GM23338 (cell line): ENCODE data around the gene FNDC3B. TPM values are rescaled to one million over a fixed set of nuclear protein-coding genes. Genes with fewer than 3 reads are reported as not detected.

Source experiments
- ATAC-seq: fragments of 200-7000 bp; cut with Tn5 transposase; 3 replicates; pipeline ENCODE4 v1.9.1; 2020
- DNase-seq: peaks from one replicate; pipeline ENCODE4 v3.0.0-alpha.2; 2015; ENCODE audit warnings: low spot score
- H2AFZ ChIP-seq: fragments of 200-600 bp; sonication (generic); 2 replicates; pipeline ENCODE4 v1.8.0; 2016; ENCODE audit warnings: antibody characterized with exemption, mild to moderate bottlenecking, moderate library complexity
- H3F3A ChIP-seq: fragments of 200-600 bp; sonication (generic); replicated peaks from 2 replicates; pipeline ENCODE4 v1.8.0; 2017; ENCODE audit warnings: antibody characterized with exemption, mixed run types, low read depth
- H3K27ac ChIP-seq: fragments of 200-600 bp; sonication (generic); 2 replicates; pipeline ENCODE4 v1.6.1; 2016; ENCODE audit warnings: low read depth
- H3K27me3 ChIP-seq: fragments of 200-600 bp; sonication (generic); 2 replicates; pipeline ENCODE4 v1.8.0; 2016; ENCODE audit warnings: mild to moderate bottlenecking, mixed run types, moderate library complexity; ENCODE audit not compliant: insufficient read depth
- H3K36me3 ChIP-seq: fragments of 200-600 bp; sonication (generic); 2 replicates; pipeline ENCODE4 v1.8.0; 2016; ENCODE audit warnings: mild to moderate bottlenecking; ENCODE audit not compliant: insufficient read depth
- H3K4me1 ChIP-seq: fragments of 200-600 bp; sonication (generic); 2 replicates; pipeline ENCODE4 v1.8.0; 2016; ENCODE audit warnings: mild to moderate bottlenecking, moderate library complexity; ENCODE audit not compliant: insufficient read depth
- H3K4me2 ChIP-seq: fragments of 200-600 bp; sonication (generic); 2 replicates; pipeline ENCODE4 v1.7.1; 2017; ENCODE audit warnings: mixed run types
- H3K4me3 ChIP-seq: fragments of 200-600 bp; sonication (generic); 2 replicates; pipeline ENCODE4 v1.6.1; 2016; ENCODE audit warnings: mixed run types
- H3K79me2 ChIP-seq: fragments of 200-600 bp; sonication (generic); replicated peaks from 2 replicates; pipeline ENCODE4 v1.8.0; 2017; ENCODE audit warnings: mild to moderate bottlenecking; ENCODE audit not compliant: insufficient read depth
- H3K9me2 ChIP-seq: fragments of 200-600 bp; sonication (generic); 2 replicates; pipeline ENCODE4 v1.8.0; 2017; ENCODE audit not compliant: insufficient read depth
- H4K20me1 ChIP-seq: fragments of 200-600 bp; sonication (generic); replicated peaks from 2 replicates; pipeline ENCODE4 v1.8.0; 2017; ENCODE audit warnings: mild to moderate bottlenecking; ENCODE audit not compliant: insufficient read depth
- H3K27ac Mint-ChIP-seq: 2 replicates; pipeline ENCODE4 v1.8.0; 2020; ENCODE audit warnings: inconsistent platforms, mild to moderate bottlenecking, moderate library complexity, mixed read lengths
- H3K27me3 Mint-ChIP-seq: 3 replicates; pipeline ENCODE4 v1.8.0; 2022; ENCODE audit warnings: low read depth, mild to moderate bottlenecking, moderate library complexity, mixed read lengths, inconsistent platforms; ENCODE audit not compliant: insufficient read depth, poor library complexity
- H3K36me3 Mint-ChIP-seq: 3 replicates; pipeline ENCODE4 v1.8.0; 2021; ENCODE audit warnings: low read depth, mild to moderate bottlenecking, inconsistent platforms, moderate library complexity, mixed read lengths
- H3K4me1 Mint-ChIP-seq: 3 replicates; pipeline ENCODE4 v1.8.0; 2020; ENCODE audit warnings: mild to moderate bottlenecking, inconsistent platforms, mixed read lengths
- H3K4me3 Mint-ChIP-seq: 3 replicates; pipeline ENCODE4 v1.8.0; 2021; ENCODE audit warnings: moderate library complexity, mild to moderate bottlenecking, inconsistent platforms, mixed read lengths
- H3K9me3 Mint-ChIP-seq: 3 replicates; pipeline ENCODE4 v1.8.0; 2020; ENCODE audit warnings: moderate library complexity, mild to moderate bottlenecking, inconsistent platforms, mixed read lengths
- CREB1 ChIP-seq: fragments of 250-450 bp; sonication (Bioruptor Pico); IDR thresholded peaks from 2 replicates; pipeline ENCODE4 v1.5.0; 2020; ENCODE audit warnings: low read depth, mild to moderate bottlenecking, moderate library complexity
- CTCF ChIP-seq, 2 experiments: fragments of 200-600 bp in 1 of 2; sonication (generic) in 1 of 2; conservative IDR thresholded peaks; 2 replicates each; pipeline versions ENCODE4 v1.5.1 to v1.6.1; 2016 to 2017; ENCODE audit warnings: antibody characterized with exemption in 2 of 2, low read depth in 2 of 2, mild to moderate bottlenecking in 2 of 2, moderate library complexity in 1 of 2
- ETS1 ChIP-seq: IDR thresholded peaks from 2 replicates; pipeline ENCODE4 v1.6.1; 2016; ENCODE audit warnings: antibody characterized with exemption
- EZH2 ChIP-seq: fragments of 200-600 bp; sonication (generic); IDR thresholded peaks from one replicate; pipeline ENCODE4 v1.8.0; 2017; ENCODE audit warnings: antibody characterized with exemption, mild to moderate bottlenecking, low read depth; ENCODE audit not compliant: unreplicated experiment
- EZH2phosphoT487 ChIP-seq: fragments of 200-600 bp; sonication (generic); IDR thresholded peaks from one replicate; pipeline ENCODE4 v1.8.1; 2018; ENCODE audit warnings: antibody characterized with exemption; ENCODE audit not compliant: unreplicated experiment
- JUNB ChIP-seq: IDR thresholded peaks from one replicate; pipeline ENCODE4 v1.6.1; 2016; ENCODE audit warnings: antibody characterized with exemption; ENCODE audit not compliant: unreplicated experiment
- NANOG ChIP-seq: IDR thresholded peaks from 2 replicates; pipeline ENCODE4 v1.6.1; 2016; ENCODE audit warnings: antibody characterized with exemption, borderline replicate concordance
- POLR2AphosphoS5 ChIP-seq: IDR thresholded peaks from 2 replicates; pipeline ENCODE4 v1.6.1; 2016; ENCODE audit warnings: antibody characterized with exemption, low read depth
- STAT1 ChIP-seq: IDR thresholded peaks from one replicate; pipeline ENCODE4 v1.6.1; 2016; ENCODE audit warnings: antibody characterized with exemption; ENCODE audit not compliant: unreplicated experiment
- ZNF114 ChIP-seq: fragments of 250-450 bp; sonication (Bioruptor Pico); IDR thresholded peaks from 2 replicates; pipeline ENCODE4 v1.5.0; 2020; ENCODE audit warnings: mild to moderate bottlenecking, moderate library complexity
- ZNF462 ChIP-seq: fragments of 250-450 bp; sonication (Bioruptor Pico); IDR thresholded peaks from 2 replicates; pipeline ENCODE4 v1.5.0; 2020; ENCODE audit warnings: mild to moderate bottlenecking, moderate library complexity
- polyA plus RNA-seq: library from polyadenylated mRNA; unstranded; fragments of >200 nt; fragmentation: Nextera tagmentation; extraction: Ambion mirVana; gene quantifications from 2 replicates; pipeline ENCODE4 v1.2.1, GENCODE V29; 2016
- total RNA-seq: library from RNA; depleted of rRNA; stranded (reverse); fragments of >200 nt; shearing (Covaris generic); gene quantifications from 2 replicates; pipeline ENCODE4 v1.2.3, GENCODE V29; 2014
- TF ChIP-seq, protein P1 (sequence below): IDR thresholded peaks from one replicate; pipeline ENCODE4 v1.6.1; 2018; ENCODE audit warnings: antibody characterized with exemption; ENCODE audit not compliant: unreplicated experiment

The FNDC3B gene
- total and polyA plus RNA-seq, 2 experiments from 2014 or later: 19.1 to 55.4 TPM

GRCh38 chr3:172296248-172296974 is 257.0 kb downstream of the FNDC3B start:
- peaks cover 26% of the 10 kb centered on the region for H3K36me3 Mint-ChIP-seq
- H2AFZ ChIP-seq: no peak overlapping the region
- no peaks in the 10 kb centered on the region for H3K9me2 ChIP-seq
- peaks cover 20% of the 10 kb centered on the region for H3K4me1 Mint-ChIP-seq
- peaks cover 2% of the 10 kb centered on the region for H3K27me3 Mint-ChIP-seq
- no peak for DNase-seq
- H3K4me1 ChIP-seq: peaks cover 17% of the 10 kb centered on the region
- peak overlapping the region; percentile 21 for H3K27ac Mint-ChIP-seq
- no peaks in the 10 kb centered on the region for H4K20me1 ChIP-seq
- H3K27ac ChIP-seq: no peak overlapping the region
- no peak for ATAC-seq
- no peaks in the 10 kb centered on the region for H3K79me2 ChIP-seq
- no peak overlapping the region for H3K4me3 ChIP-seq
- no peaks in the 10 kb centered on the region for H3K9me3 Mint-ChIP-seq
- no peak overlapping the region for H3K4me2 ChIP-seq
- no peak overlapping the region for H3K4me3 Mint-ChIP-seq
- 0 out of 2 replicates have a peak, but pooled peaks cover 4% of the 10 kb centered on the region for H3K36me3 ChIP-seq
- no peaks in the 10 kb centered on the region for H3F3A ChIP-seq
- TF ChIP-seq ZNF114 (CRISPR knock-in tag): no peak
- no peak for TF ChIP-seq ETS1
- no peak for TF ChIP-seq ZNF462 (CRISPR knock-in tag)
- TF ChIP-seq CREB1: no peak
- no peak for TF ChIP-seq CTCF (conservative IDR thresholded peaks at IDR 0.05; ENCODE audit: low read depth in 2 of 2)
- no peak for TF ChIP-seq POLR2AphosphoS5
- TF ChIP-seq JUNB: no peak
- no peak for TF ChIP-seq EZH2phosphoT487
- TF ChIP-seq STAT1: no peak
- TF ChIP-seq, protein P1, sequence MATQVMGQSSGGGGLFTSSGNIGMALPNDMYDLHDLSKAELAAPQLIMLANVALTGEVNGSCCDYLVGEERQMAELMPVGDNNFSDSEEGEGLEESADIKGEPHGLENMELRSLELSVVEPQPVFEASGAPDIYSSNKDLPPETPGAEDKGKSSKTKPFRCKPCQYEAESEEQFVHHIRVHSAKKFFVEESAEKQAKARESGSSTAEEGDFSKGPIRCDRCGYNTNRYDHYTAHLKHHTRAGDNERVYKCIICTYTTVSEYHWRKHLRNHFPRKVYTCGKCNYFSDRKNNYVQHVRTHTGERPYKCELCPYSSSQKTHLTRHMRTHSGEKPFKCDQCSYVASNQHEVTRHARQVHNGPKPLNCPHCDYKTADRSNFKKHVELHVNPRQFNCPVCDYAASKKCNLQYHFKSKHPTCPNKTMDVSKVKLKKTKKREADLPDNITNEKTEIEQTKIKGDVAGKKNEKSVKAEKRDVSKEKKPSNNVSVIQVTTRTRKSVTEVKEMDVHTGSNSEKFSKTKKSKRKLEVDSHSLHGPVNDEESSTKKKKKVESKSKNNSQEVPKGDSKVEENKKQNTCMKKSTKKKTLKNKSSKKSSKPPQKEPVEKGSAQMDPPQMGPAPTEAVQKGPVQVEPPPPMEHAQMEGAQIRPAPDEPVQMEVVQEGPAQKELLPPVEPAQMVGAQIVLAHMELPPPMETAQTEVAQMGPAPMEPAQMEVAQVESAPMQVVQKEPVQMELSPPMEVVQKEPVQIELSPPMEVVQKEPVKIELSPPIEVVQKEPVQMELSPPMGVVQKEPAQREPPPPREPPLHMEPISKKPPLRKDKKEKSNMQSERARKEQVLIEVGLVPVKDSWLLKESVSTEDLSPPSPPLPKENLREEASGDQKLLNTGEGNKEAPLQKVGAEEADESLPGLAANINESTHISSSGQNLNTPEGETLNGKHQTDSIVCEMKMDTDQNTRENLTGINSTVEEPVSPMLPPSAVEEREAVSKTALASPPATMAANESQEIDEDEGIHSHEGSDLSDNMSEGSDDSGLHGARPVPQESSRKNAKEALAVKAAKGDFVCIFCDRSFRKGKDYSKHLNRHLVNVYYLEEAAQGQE: no peak
- TF ChIP-seq EZH2: no peak
- TF ChIP-seq NANOG: no peak
- H3K27me3 ChIP-seq: no peaks in the 10 kb centered on the region
